Keratinocyte (primary cell): Measurements from ENCODE around the gene TMEFF2.

Source experiments
- EZH2 ChIP-seq: IDR thresholded peaks from one replicate; pipeline ENCODE4 v1.6.1; 2012; ENCODE audit warnings: inconsistent platforms, mild to moderate bottlenecking, low read length, moderate library complexity
- TF ChIP-seq, protein P1 (sequence below), 3 experiments: IDR thresholded peaks in 1 of 3; conservative IDR thresholded peaks in 1 of 3; optimal IDR thresholded peaks in 1 of 3; 2 replicates in 2 of 3; 3 replicates in 1 of 3; pipeline versions ENCODE3 to v1.5.1; 2011; ENCODE audit warnings: low read length in 3 of 3, mild to moderate bottlenecking in 3 of 3, moderate library complexity in 2 of 3, control low read depth in 1 of 3, inconsistent platforms in 1 of 3; ENCODE audit not compliant: insufficient read depth in 2 of 3; ENCODE audit errors: extremely low read depth in 1 of 3

DNA sequence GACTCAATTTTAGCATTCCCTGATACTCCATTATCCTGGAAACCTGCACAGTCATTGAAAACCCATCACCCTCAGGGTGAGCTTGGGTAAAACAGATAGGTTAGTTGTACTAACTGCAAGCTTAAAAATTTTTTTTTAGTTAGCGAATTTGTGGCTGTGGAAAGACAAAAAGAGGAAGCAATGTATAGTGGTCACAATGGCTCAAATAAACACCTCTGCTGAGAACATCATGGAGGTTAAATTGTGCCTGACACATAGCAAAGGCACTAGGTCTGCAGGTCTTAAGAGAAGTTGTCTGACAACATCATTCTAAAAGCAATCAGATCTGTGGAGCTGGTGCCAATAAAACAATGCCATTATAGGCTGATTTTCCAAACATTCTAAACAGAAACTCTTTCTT is 263.4 kb downstream of the TMEFF2 start:
- TF ChIP-seq, protein P1, sequence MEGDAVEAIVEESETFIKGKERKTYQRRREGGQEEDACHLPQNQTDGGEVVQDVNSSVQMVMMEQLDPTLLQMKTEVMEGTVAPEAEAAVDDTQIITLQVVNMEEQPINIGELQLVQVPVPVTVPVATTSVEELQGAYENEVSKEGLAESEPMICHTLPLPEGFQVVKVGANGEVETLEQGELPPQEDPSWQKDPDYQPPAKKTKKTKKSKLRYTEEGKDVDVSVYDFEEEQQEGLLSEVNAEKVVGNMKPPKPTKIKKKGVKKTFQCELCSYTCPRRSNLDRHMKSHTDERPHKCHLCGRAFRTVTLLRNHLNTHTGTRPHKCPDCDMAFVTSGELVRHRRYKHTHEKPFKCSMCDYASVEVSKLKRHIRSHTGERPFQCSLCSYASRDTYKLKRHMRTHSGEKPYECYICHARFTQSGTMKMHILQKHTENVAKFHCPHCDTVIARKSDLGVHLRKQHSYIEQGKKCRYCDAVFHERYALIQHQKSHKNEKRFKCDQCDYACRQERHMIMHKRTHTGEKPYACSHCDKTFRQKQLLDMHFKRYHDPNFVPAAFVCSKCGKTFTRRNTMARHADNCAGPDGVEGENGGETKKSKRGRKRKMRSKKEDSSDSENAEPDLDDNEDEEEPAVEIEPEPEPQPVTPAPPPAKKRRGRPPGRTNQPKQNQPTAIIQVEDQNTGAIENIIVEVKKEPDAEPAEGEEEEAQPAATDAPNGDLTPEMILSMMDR (optimal IDR thresholded peaks at IDR 0.05 in 1 of 3, IDR thresholded peaks at IDR 0.05 in 1 of 3, conservative IDR thresholded peaks at IDR 0.05 in 1 of 3; ENCODE audit: extremely low read depth in 1 of 3, insufficient read depth in 2 of 3, low read length in 3 of 3), result no peak
- TF ChIP-seq EZH2, result no peak
